SJCRH30 (cell line): ENCODE results near the gene EFCAB6. TPM values are rescaled to one million over a fixed set of nuclear protein-coding genes. Genes with fewer than 3 reads are reported as not detected.
"Not testable (repeated sequence)": the region's sequence is repeated elsewhere in the genome, so short reads cannot be mapped to it uniquely, and the experiment has no call there.

ENCODE experiments used
- DNase-seq, 2 experiments: peaks; one replicate each; pipeline ENCODE4 v3.0.0-alpha.2; 2015 to 2020
- H3K27ac ChIP-seq: fragments of 250-450 bp; sonication (Bioruptor Pico); 2 replicates; pipeline ENCODE4 v1.5.1; 2020; ENCODE audit warnings: mild to moderate bottlenecking, moderate library complexity
- H3K27me3 ChIP-seq: fragments of 250-450 bp; sonication (Bioruptor Pico); 2 replicates; pipeline ENCODE4 v1.5.1; 2020; ENCODE audit warnings: mild to moderate bottlenecking, moderate library complexity
- H3K36me3 ChIP-seq: fragments of 250-450 bp; sonication (Bioruptor Pico); 2 replicates; pipeline ENCODE4 v1.5.1; 2020; ENCODE audit warnings: mild to moderate bottlenecking, moderate library complexity
- H3K4me1 ChIP-seq: fragments of 250-450 bp; sonication (Bioruptor Pico); 2 replicates; pipeline ENCODE4 v1.5.1; 2020; ENCODE audit warnings: mild to moderate bottlenecking, moderate library complexity
- H3K4me3 ChIP-seq: fragments of 250-450 bp; sonication (Bioruptor Pico); 2 replicates; pipeline ENCODE4 v1.5.1; 2020; ENCODE audit warnings: mild to moderate bottlenecking, moderate library complexity
- H3K9me3 ChIP-seq: fragments of 250-450 bp; sonication (Bioruptor Pico); replicated peaks from 2 replicates; pipeline ENCODE4 v1.5.1; 2020; ENCODE audit warnings: mild to moderate bottlenecking, moderate library complexity
- total RNA-seq: library from RNA; depleted of rRNA; stranded (reverse); fragments of >200 nt; shearing (Covaris generic); gene quantifications from 2 replicates; pipeline ENCODE4 v1.2.3, GENCODE V29; 2014

EFCAB6 gene
- total RNA-seq, 1 experiment from 2014 or later, result not detected

DNA sequence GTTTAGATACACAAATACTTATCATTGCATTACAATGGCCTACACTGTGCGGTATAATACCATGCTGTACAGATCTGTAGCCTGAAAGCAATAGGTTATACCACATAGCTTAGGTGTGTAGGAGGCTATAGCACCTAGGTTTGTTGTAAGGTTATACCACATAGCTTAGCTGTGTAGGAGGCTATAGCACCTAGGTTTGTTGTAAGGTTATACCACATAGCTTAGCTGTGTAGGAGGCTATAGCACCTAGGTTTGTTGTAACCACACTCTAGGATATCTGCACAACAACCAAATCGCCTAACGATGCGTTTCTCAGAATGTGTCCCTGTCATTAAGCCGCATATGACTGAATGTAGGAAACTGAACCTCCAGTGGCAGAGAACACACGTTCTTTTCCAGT is 155.5 kb downstream of the EFCAB6 start:
- not testable (repeated sequence) for H3K4me1 ChIP-seq, H3K36me3 ChIP-seq, H3K27me3 ChIP-seq, DNase-seq, H3K4me3 ChIP-seq, H3K9me3 ChIP-seq, H3K27ac ChIP-seq

DNA sequence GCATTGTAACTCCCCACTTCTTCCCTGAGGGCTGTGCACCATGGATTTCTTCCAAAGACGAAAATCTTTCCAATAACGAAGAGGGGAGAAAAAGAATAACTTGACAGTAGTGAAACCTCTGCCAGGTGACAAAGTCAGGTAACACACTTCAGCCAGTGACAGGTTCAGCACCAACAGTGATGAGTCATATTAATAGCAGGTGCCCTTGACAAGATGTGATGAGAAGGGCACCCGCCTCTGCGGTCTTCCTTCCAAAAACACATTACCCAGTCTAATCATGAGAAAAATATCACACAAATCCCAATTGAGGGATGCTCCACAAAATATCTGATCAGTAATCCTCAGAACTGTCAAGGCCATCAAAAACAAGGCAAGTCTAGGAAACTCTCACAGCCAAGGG is 157.8 kb downstream of the EFCAB6 start:
- Histone ChIP-seq H3K27me3 (no peaks in the 10 kb centered on the region), H3K9me3 (no peaks in the 10 kb centered on the region), H3K4me3 (no peak overlapping the region), H3K36me3 (no peaks in the 10 kb centered on the region), H3K4me1 (no peaks in the 10 kb centered on the region), H3K27ac (no peak overlapping the region)
- DNase-seq, result no peak

DNA sequence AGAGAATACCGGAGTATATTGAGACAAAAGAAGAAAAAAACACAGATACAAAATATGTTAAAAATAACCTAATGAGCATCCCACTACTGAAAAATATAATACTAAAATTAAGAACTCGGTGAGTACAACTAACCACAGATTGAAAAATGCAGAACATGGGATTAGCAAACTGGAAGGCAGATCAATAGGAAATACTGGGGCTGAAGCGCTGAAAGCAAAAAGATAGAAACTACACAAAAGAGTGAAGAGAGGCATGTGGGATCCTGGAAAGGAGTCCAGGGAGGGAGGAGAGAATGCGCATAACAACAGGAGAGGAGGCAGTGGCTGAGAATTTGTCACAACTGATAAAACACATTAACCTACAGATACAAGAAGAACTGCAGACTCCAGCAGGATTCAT is 159.3 kb downstream of the EFCAB6 start:
- Histone ChIP-seq H3K27me3 (no peaks in the 10 kb centered on the region), H3K36me3 (no peaks in the 10 kb centered on the region), H3K4me3 (no peak overlapping the region), H3K27ac (no peak overlapping the region), H3K9me3 (no peaks in the 10 kb centered on the region), H3K4me1 (no peaks in the 10 kb centered on the region)
- DNase-seq, result no peak

DNA sequence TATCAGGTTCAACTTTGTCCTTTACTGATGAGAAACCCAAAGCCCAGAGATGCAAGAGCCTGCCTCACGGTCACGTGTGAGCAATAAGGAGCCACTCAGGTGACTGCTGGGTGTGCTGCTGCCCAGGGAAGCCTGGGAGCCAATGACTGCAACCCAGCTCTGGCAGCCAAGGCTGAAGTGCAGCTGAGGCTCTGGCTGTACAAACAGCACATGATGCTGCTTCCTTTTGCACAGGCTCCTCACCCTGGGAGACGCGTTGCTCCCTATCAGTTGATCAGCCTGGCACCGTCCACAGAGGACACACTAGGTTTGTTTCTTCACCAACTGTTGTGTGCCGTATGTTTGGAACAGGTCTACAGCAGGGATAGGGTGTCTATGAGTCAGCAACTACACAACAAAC is 168.7 kb downstream of the EFCAB6 start:
- H3K9me3 ChIP-seq, result no peaks in the 10 kb centered on the region
- no peak overlapping the region for H3K27ac ChIP-seq
- no peaks in the 10 kb centered on the region; the same call in 1 of the 2 replicates for H3K27me3 ChIP-seq
- H3K4me3 ChIP-seq, result no peak overlapping the region
- no peaks in the 10 kb centered on the region for H3K36me3 ChIP-seq
- no peak for DNase-seq
- H3K4me1 ChIP-seq, result no peaks in the 10 kb centered on the region

DNA sequence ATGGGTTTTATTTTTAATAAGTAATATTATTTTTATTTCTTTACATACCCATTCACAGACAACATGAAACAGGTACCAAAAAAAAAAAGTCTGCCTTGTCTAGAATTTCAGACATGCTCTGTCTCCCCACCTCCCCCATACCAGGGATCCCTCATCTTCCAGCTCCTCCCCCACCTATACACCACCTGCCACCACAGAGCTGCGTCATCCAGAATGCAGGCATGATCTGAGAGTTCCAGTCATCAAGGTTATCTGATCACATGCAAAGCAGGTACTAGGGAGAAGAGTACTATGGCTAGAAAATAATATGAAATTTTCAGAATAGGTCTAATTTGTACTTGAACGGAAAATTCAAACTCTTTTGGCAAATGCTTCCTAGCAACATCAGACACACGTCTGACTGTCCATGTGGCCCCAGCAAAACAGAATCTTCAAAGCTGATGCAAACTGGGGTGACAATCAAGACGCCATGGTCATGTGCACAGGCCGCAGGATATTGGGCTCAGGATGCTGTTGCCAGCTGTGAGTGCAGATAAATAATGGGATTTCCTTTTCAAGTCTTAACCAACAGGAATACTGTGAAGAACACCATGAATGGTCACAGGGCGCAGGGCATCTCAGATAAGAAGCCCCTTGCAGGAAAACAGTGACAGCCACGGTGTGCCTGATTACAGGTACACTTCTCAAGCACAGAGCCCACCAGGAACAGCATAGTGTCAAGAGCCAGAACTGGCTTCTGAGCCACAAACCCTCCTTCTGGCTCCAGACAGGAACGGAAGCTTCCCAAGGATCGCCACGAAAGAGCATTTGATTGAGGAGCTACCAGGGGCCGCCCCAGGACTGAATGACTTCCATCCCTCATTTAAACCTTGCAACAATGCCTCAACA is 169.5 kb downstream of the EFCAB6 start:
- no peak for DNase-seq
- no peaks in the 10 kb centered on the region; the same call in 1 of the 2 replicates for H3K27me3 ChIP-seq
- H3K9me3 ChIP-seq, result no peaks in the 10 kb centered on the region
- no peak overlapping the region for H3K4me3 ChIP-seq
- no peaks in the 10 kb centered on the region for H3K36me3 ChIP-seq
- no peaks in the 10 kb centered on the region for H3K4me1 ChIP-seq
- no peak overlapping the region for H3K27ac ChIP-seq

DNA sequence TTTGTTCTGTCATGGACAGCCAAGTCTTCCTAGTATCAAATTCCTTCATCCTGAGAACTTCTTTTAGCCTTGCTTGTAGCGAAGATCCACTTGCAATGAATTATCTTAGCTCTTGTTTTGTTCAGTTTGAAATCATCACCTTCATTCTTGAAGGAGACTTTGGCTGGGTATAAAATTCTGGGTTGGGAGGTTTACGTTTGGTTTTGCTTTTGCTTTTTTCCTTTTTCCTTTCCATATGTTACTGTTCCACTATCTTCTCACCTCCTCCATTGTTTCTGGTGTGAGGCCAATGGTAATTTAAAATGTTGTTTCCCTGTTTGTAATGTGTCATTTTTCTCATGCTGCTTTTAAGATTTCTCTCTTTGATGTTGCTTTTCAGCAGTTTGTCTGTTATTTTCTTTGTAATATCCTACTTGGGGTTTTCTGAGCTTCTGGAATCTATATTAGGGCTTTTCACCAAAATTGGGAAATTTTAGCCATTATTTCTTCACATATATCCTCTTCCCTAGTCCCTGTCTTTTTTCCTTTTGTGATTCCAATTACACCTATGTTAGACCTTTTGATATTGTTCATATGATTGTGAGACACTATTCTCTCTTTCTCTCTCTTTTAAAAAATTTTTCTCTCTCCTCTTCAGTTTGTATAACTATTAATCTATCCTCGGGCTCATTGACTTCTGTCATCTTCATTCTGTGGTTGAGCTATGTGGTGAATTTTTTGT is 172.7 kb downstream of the EFCAB6 start:
- Histone ChIP-seq H3K9me3 (no peaks in the 10 kb centered on the region), H3K27me3 (no peaks in the 10 kb centered on the region), H3K27ac (no peak overlapping the region), H3K4me3 (no peak overlapping the region), H3K36me3 (no peaks in the 10 kb centered on the region), H3K4me1 (no peaks in the 10 kb centered on the region)
- no peak for DNase-seq

DNA sequence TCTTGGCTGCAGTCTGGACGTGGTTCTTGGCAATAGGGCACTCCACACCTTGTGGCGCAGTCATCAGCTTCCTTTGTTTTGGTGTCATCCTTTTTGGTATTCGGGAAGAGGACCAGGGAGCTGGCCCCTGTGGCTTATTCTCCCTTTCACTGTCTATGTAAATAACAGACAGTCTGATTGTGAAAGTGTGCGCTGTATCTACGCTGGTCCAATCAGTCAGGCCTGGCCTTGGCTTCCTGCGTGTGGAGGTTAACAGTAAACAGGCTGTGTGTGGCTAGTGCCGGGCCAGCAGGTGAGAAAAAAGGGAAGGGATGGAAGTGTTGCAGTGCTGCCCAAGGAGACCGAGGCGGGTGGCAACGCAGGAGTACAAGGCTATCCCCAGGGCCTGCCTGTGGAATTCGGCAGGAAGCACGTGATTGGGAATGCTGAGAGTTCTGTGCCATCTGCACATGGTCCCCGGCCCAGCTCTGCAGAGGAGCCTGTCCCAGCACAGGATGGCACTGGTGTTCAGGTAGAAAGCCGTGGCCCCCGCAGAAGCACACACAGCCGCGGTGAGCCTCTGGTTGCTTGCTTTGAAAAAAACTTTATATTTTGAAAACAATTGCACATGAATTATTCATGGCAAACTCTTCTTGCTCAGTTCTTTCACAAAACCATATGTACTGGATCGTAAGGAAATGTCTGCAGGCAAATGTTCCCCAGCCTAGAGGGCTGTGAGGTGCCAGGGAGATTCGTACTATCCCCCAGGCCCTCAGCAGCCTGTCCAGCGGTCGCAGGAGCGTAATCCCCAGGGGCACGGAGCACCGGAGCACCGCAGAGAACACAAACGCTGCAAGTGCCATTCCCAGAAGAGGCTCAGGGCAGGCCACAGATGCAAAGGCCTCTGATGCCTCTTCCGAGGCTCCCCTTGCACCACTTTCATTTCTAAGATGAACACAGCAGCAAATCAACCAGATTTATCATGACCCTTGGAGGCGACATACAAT is 174.5 kb downstream of the EFCAB6 start:
- no peak for DNase-seq
- H3K9me3 ChIP-seq, result no peaks in the 10 kb centered on the region
- H3K27ac ChIP-seq, result no peak overlapping the region

DNA sequence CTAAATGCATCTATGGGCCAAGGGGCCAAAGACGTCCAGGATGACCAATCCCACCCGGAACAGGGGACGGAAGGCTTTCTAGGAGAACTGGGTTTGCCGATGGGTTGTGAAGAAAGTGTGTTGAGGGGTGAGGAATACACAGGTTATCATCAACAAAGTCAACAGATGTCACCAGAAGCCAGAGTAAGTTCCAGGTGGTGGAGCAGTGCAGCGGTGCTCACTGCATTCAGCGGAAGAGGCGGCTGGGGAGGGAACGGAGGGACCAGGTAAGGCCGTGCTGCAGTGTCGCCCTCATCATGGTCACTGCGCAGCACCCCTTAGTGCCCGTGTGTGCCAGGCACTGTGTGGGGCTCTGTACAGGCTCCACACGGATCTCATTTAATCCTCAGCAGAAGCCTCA is 176.0 kb downstream of the EFCAB6 start:
- Histone ChIP-seq H3K4me3 (no peak overlapping the region), H3K27me3 (no peaks in the 10 kb centered on the region; the same call in 1 of the 2 replicates), H3K9me3 (no peaks in the 10 kb centered on the region), H3K4me1 (no peaks in the 10 kb centered on the region), H3K36me3 (no peaks in the 10 kb centered on the region), H3K27ac (no peak overlapping the region)
- DNase-seq, result no peak

More for the DNA sequence above, 174.5 kb downstream of the EFCAB6 start:
- Histone ChIP-seq H3K4me3 (no peak overlapping the region), H3K36me3 (no peaks in the 10 kb centered on the region), H3K27me3 (no peaks in the 10 kb centered on the region; the same call in 1 of the 2 replicates), H3K4me1 (no peaks in the 10 kb centered on the region)

DNA sequence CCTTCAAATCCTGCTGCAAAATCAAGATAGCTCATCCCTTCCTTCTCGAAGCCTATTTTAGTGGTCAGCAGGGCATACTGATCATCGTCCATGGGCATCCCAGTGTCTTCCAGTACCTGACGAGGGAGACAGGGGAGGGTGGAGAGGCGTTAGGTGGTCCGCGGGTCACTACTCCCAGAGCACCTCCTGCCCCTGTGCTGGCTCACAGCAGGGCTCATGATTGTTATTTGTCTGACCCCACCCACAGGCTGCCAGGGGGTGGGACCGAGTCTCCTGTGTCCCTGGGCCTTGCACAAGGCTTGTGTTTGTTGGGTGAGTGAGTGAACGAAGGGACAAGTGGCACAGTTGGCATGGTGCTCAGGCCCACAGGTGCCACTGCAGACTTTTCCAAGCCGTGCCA is 177.0 kb downstream of the EFCAB6 start:
- DNase-seq, result no peak
- Histone ChIP-seq H3K27me3 (no peaks in the 10 kb centered on the region; the same call in 1 of the 2 replicates), H3K9me3 (no peaks in the 10 kb centered on the region), H3K4me1 (no peaks in the 10 kb centered on the region), H3K4me3 (no peak overlapping the region), H3K36me3 (no peaks in the 10 kb centered on the region), H3K27ac (no peak overlapping the region)

DNA sequence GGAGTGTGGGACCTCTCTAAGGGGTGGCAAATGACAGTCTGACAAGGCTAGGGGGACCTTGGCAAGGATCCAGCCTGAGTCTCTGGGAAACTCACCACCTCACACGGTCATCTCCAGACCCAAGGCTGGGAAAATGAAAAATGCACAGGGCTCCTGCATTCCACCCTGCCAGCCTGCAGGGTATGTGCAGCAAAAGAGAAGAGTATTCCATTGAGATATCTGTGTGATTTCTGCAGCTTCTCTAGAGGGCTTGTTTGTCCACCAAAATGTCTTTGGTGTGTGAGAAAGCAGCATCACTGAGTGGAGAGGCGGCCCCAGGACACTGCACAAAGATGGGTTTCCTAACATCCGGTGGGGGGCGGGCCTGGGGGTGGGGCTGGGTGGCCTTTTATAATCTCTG is 177.8 kb downstream of the EFCAB6 start:
- H3K4me3 ChIP-seq, result no peak overlapping the region
- no peaks in the 10 kb centered on the region; the same call in 1 of the 2 replicates for H3K27me3 ChIP-seq
- no peak overlapping the region for H3K27ac ChIP-seq
- no peaks in the 10 kb centered on the region for H3K9me3 ChIP-seq
- DNase-seq, result no peak
- no peaks in the 10 kb centered on the region for H3K4me1 ChIP-seq
- H3K36me3 ChIP-seq, result no peaks in the 10 kb centered on the region

DNA sequence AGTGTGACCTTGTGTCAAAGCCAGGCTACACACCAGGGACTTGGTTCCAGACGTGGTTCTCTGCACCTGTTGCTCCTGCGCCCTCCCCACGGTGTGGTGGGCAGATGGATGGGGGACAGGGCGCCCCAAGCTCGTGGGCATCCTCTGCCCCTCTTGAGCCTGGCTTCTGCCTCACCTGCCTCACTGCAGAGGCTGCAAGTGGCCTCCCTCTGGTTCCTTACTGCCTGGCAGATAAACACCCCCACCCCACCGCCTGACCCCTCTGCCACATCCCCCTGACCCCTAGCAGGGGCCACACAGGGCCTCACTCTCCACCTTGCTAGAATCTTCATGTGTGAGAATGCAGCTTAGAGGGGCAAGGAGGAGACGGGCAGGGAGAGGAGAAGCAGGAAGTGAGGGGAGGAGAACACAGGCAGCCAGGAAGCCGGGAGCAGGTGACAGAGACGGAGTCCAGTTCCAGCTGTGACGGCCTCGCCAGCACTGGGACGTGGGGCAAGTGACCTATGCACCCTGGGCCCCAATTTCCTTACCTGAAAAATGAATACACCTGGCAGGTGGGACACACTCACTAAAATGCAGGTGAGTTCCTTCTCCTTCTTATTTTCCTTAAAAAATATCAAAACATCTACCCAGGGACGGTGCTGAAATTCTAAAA is 178.3 kb downstream of the EFCAB6 start:
- no peaks in the 10 kb centered on the region for H3K36me3 ChIP-seq
- H3K27ac ChIP-seq, result no peak overlapping the region
- H3K27me3 ChIP-seq, result no peaks in the 10 kb centered on the region; the same call in 1 of the 2 replicates
- no peak for DNase-seq
- H3K4me3 ChIP-seq, result no peak overlapping the region
- H3K4me1 ChIP-seq, result no peaks in the 10 kb centered on the region
- no peaks in the 10 kb centered on the region for H3K9me3 ChIP-seq

DNA sequence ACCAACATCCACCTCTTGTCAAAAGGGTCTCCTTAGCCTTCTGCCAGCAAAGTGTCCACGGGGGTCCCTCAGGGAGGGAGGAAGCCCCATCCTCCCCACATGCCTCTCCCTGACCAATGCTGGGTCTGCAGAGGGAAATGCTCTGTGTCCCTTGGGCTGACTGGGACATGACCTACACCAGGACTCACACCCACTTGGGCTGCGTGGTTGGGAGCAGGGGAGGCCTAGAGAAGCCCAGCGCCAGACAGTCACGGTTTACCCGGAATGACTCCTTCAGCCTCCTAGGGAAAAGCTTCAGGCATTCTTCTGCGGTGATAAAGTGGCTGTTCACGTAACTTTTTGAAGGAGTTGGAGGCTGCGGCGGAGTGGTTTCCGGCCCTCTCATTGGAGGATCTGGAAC is 180.3 kb downstream of the EFCAB6 start:
- no peak overlapping the region for H3K27ac ChIP-seq
- no peaks in the 10 kb centered on the region; the same call in 1 of the 2 replicates for H3K27me3 ChIP-seq
- H3K36me3 ChIP-seq, result no peaks in the 10 kb centered on the region
- DNase-seq, result no peak
- no peak overlapping the region for H3K4me3 ChIP-seq
- no peaks in the 10 kb centered on the region for H3K9me3 ChIP-seq
- no peaks in the 10 kb centered on the region for H3K4me1 ChIP-seq

DNA sequence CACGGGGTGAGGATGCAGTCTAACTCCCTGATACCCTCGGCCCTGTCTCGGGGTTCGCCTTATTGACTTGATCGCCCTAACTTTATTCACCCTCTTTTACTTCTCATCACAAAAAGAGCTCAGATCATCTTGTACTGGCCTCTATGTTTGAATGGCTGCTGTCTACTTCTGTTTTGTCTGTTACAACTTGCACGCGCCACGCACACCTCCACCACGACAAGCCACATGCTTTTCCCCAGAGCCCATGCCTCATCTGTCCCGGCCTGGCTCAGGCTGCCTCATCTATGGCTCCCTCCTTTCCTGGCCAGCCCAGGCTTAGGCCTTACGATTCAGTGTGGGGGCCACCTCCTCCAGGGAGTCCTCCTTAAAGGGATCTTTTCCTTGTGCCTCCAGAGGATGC is 180.9 kb downstream of the EFCAB6 start:
- H3K4me3 ChIP-seq, result no peak overlapping the region
- H3K9me3 ChIP-seq, result no peaks in the 10 kb centered on the region
- H3K36me3 ChIP-seq, result no peaks in the 10 kb centered on the region
- no peak for DNase-seq
- no peak overlapping the region for H3K27ac ChIP-seq
- no peaks in the 10 kb centered on the region; the same call in 1 of the 2 replicates for H3K27me3 ChIP-seq
- no peaks in the 10 kb centered on the region for H3K4me1 ChIP-seq

DNA sequence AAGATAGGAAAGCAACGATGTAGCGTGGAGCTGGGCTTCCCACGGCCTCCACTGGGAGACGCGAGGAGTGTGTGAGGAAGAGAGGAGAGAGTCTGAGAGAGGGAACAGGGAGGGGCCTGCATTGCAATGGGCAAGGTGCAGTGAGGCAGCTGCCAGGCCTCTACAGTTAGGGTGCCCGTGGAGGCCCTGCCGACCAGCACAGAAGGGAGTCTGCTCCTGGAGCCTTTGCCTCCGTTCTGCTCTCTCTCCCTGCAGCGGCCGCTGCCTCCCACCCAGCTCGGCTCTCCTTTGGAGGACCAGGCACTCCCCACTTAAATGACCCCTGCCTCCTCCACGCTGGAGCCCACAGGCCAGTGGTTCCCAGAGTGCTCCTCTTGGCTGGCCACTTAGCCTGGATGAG is 181.7 kb downstream of the EFCAB6 start:
- Histone ChIP-seq H3K9me3 (no peaks in the 10 kb centered on the region), H3K4me1 (no peaks in the 10 kb centered on the region), H3K36me3 (no peaks in the 10 kb centered on the region), H3K27ac (no peak overlapping the region), H3K27me3 (no peaks in the 10 kb centered on the region; the same call in 1 of the 2 replicates), H3K4me3 (no peak overlapping the region)
- no peak for DNase-seq
